Myometrial cell (primary cell): ENCODE measurements around the gene FFAR2. TPM values are rescaled to one million over a fixed set of nuclear protein-coding genes. Genes with fewer than 3 reads are reported as not detected.

Experiments used
- total RNA-seq: library from RNA; depleted of rRNA; stranded (reverse); fragments of >200 nt; gene quantifications from 2 replicates; pipeline ENCODE4 v1.2.3, GENCODE V29; 2015

FFAR2 gene
- not detected in 2 replicates for total RNA-seq

GRCh38 chr19:35447606-35448469, at the start of gene FFAR2:
Gene FFAR2, plus strand, starts transcription at chr19:35448257. Its CDS starts 1,458 bp downstream, at chr19:35449715.

DNA sequence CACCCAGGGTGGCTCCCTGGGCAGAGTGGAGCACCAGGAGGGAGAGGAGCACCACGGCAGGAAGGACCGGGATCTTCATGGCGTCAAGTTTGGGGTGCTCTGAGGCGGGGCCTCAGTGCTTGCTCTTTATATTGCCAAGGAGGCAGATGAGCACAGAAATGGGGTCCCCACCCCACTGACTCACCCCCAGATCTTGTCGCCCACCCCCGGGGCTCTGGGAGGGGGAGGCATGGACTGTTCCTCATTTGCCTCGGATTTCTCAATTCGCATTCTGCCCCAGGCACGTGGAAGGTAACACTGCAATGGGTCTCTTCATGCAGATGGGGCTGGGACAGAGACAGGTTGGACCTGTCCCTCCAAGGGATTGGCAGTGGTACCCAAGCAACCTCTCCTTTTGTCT, 42.3 kb downstream of the FFAR2 start, which contains the start of gene KRTDAP:
Gene KRTDAP (minus strand): TSS at position 101 of the 400 bp plus-strand sequence. CDS start 22 bp downstream, at position 79.

Other genes starting within 250 kb of the FFAR2 start
- gene FAM187B, start 219.5 kb upstream of the FFAR2 start, total RNA-seq, result not detected in 2 replicates
- 0.86 and 3.4 TPM in 2 replicates for gene LSR, start 199.3 kb upstream of the FFAR2 start, total RNA-seq
- gene USF2, start 179.3 kb upstream of the FFAR2 start, total RNA-seq, result 38.1 and 59.7 TPM in 2 replicates
- gene HAMP, start 165.7 kb upstream of the FFAR2 start, total RNA-seq, result not detected in 2 replicates
- gene MAG, start 156.1 kb upstream of the FFAR2 start, total RNA-seq, result not detected in 2 replicates
- 0.71 and 1.4 TPM in 2 replicates for gene CD22, start 119.1 kb upstream of the FFAR2 start, total RNA-seq
- not detected in 2 replicates for gene FFAR1, start 100.4 kb upstream of the FFAR2 start, total RNA-seq
- not detected in 2 replicates for gene FFAR3, start 89.8 kb upstream of the FFAR2 start, total RNA-seq
- not detected in 2 replicates for gene GPR42, start 77.2 kb upstream of the FFAR2 start, total RNA-seq
- gene KRTDAP, start 42.2 kb downstream of the FFAR2 start, total RNA-seq, result not detected in 2 replicates
- 11.0 and 12.1 TPM in 2 replicates for gene DMKN, start 65.4 kb downstream of the FFAR2 start, total RNA-seq
- 1.4 and 3.9 TPM in 2 replicates for gene SBSN, start 80.1 kb downstream of the FFAR2 start, total RNA-seq
- not detected in 2 replicates for gene GAPDHS, start 85.2 kb downstream of the FFAR2 start, total RNA-seq
- gene TMEM147, start 97.4 kb downstream of the FFAR2 start, total RNA-seq, result 94.5 and 116 TPM in 2 replicates
- not detected in 2 replicates for gene ATP4A, start 115.4 kb downstream of the FFAR2 start, total RNA-seq
- gene PMIS2, start 137.9 kb downstream of the FFAR2 start, total RNA-seq, result not detected in 2 replicates
- gene HAUS5, start 164.5 kb downstream of the FFAR2 start, total RNA-seq, result 14.9 and 19.6 TPM in 2 replicates
- gene RBM42, start 180.8 kb downstream of the FFAR2 start, total RNA-seq, result 92.3 and 98.7 TPM in 2 replicates
- gene ETV2, start 193.5 kb downstream of the FFAR2 start, total RNA-seq, result 1.4 TPM in 1 of 2 replicates, not detected in the other
- gene COX6B1, start 200.1 kb downstream of the FFAR2 start, total RNA-seq, result 630 and 856 TPM in 2 replicates
- not detected in 2 replicates for gene UPK1A, start 218.3 kb downstream of the FFAR2 start, total RNA-seq